Parathyroid adenoma (tissue), 2 donors: ENCODE data around the gene SIPA1L3.

Experiments used
- H2AFZ ChIP-seq: fragments of 300-600 bp; sonication (generic); one replicate; pipeline ENCODE4 v1.7.0; 2017; ENCODE audit warnings: antibody characterized with exemption, mild to moderate bottlenecking
- H3K27ac ChIP-seq: fragments of 300-600 bp; sonication (generic); one replicate; pipeline ENCODE4 v1.7.0; 2017
- H3K27me3 ChIP-seq: fragments of 300-600 bp; sonication (generic); one replicate; pipeline ENCODE4 v1.7.0; 2017; ENCODE audit warnings: low read length; ENCODE audit not compliant: control insufficient read depth, insufficient read depth
- H3K36me3 ChIP-seq: fragments of 300-600 bp; sonication (generic); one replicate; pipeline ENCODE4 v1.7.0; 2017; ENCODE audit warnings: low read length; ENCODE audit not compliant: control insufficient read depth, insufficient read depth
- H3K4me1 ChIP-seq: fragments of 300-600 bp; sonication (generic); one replicate; pipeline ENCODE4 v1.7.0; 2017; ENCODE audit warnings: control low read depth
- H3K4me2 ChIP-seq: fragments of 300-600 bp; sonication (generic); one replicate; pipeline ENCODE4 v1.7.0; 2017; ENCODE audit warnings: low read length
- H3K4me3 ChIP-seq: fragments of 300-600 bp; sonication (generic); one replicate; pipeline ENCODE4 v1.7.0; 2017; ENCODE audit warnings: low read depth, low read length
- H3K79me2 ChIP-seq: fragments of 300-600 bp; sonication (generic); one replicate; pipeline ENCODE4 v1.7.0; 2017; ENCODE audit warnings: control low read depth
- H3K9ac ChIP-seq: fragments of 300-600 bp; sonication (generic); one replicate; pipeline ENCODE4 v1.7.0; 2017; ENCODE audit warnings: mild to moderate bottlenecking
- H3K9me3 ChIP-seq: fragments of 300-600 bp; sonication (generic); one replicate; pipeline ENCODE4 v1.7.0; 2017; ENCODE audit warnings: low read length; ENCODE audit not compliant: control insufficient read depth
- TF ChIP-seq, protein P1 (sequence below): fragments of 300-600 bp; sonication (generic); IDR thresholded peaks from one replicate; pipeline ENCODE4 v1.7.0; 2017; ENCODE audit warnings: antibody characterized with exemption, mild to moderate bottlenecking
- donor health status: primary hyperparathyroidism.

SIPA1L3 gene

DNA sequence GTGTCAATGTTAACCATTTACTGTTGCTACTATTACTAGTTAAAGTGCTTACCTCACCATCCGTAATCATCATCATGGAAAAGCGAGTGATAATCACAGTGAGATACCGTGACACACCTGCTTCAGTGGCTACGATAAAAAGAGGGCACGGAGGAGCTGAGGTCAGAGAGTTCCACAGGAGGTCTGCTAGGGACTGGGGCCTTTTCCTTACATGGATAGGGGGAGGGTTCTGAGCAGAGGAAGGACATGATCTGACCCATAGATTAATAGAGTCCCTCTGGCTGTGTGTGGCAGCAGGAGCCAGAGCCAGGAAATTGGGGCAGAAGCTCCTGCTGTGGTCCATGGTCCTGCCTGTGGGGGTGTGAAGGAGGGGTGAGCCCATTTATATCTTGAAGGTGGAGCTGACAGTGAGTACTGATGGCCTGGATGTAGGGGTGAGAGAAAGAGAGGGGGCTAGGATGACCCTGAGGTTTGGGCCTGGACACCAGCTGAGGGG lies 136.7 kb downstream of the SIPA1L3 start:
- Histone ChIP-seq H3K4me3 (no peak overlapping the region), H3K9me3 (no peaks in the 10 kb centered on the region), H2AFZ (no peak overlapping the region), H3K36me3 (no peaks in the 10 kb centered on the region), H3K4me2 (no peak overlapping the region), H3K4me1 (no peaks in the 10 kb centered on the region), H3K9ac (no peak overlapping the region), H3K27me3 (no peaks in the 10 kb centered on the region), H3K27ac (no peak overlapping the region), H3K79me2 (peaks cover 10% of the 10 kb centered on the region)
- TF ChIP-seq, protein P1, sequence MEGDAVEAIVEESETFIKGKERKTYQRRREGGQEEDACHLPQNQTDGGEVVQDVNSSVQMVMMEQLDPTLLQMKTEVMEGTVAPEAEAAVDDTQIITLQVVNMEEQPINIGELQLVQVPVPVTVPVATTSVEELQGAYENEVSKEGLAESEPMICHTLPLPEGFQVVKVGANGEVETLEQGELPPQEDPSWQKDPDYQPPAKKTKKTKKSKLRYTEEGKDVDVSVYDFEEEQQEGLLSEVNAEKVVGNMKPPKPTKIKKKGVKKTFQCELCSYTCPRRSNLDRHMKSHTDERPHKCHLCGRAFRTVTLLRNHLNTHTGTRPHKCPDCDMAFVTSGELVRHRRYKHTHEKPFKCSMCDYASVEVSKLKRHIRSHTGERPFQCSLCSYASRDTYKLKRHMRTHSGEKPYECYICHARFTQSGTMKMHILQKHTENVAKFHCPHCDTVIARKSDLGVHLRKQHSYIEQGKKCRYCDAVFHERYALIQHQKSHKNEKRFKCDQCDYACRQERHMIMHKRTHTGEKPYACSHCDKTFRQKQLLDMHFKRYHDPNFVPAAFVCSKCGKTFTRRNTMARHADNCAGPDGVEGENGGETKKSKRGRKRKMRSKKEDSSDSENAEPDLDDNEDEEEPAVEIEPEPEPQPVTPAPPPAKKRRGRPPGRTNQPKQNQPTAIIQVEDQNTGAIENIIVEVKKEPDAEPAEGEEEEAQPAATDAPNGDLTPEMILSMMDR = no peak

GRCh38 chr19:38044267-38045111 lies 137.5 kb downstream of the SIPA1L3 start:
- TF ChIP-seq, protein P1 = no peak
- H2AFZ ChIP-seq = no peak overlapping the region
- no peaks in the 10 kb centered on the region for H3K9me3 ChIP-seq
- H3K4me3 ChIP-seq = no peak overlapping the region
- H3K4me1 ChIP-seq = no peaks in the 10 kb centered on the region
- H3K9ac ChIP-seq = no peak overlapping the region
- H3K36me3 ChIP-seq = no peaks in the 10 kb centered on the region
- H3K27ac ChIP-seq = no peak overlapping the region
- H3K27me3 ChIP-seq = no peaks in the 10 kb centered on the region
- peaks cover 10% of the 10 kb centered on the region for H3K79me2 ChIP-seq
- H3K4me2 ChIP-seq = no peak overlapping the region

DNA sequence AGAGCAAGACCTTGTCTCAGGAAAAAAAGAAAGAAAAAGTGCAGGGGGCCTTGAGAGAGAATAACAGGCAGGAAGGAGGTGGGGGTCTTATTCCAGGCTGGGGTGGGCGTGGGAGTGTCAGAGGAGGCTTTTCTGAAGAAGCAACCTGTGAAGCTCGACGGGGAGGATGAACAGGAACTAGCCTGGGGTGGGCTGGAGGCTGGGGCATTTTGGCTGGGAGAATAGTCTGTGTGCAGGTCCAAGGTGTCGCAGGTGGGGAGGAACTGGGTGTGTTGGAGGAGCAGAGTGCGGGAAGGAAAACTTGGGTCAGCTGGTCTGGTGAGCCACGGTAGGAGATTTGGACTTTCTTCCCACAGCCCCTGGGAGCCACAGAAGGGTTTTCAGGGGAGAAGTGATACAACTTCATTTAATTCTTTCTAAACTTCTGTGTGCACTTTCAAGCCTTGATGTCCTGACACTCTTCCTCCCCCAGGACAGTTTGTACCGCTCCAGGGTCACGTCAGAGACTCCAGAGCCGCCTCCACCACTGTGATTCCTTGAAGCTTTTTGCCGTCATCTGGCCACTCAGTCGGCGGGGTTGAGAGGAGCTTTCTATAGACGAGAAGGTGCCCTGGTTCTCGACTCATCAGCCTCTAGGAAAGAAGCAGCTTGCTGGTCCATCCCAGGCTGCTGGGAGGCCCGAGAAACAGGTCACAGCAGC lies 138.7 kb downstream of the SIPA1L3 start:
- Histone ChIP-seq H3K4me1 (no peaks in the 10 kb centered on the region), H3K9me3 (no peaks in the 10 kb centered on the region), H3K9ac (no peak overlapping the region), H3K36me3 (no peaks in the 10 kb centered on the region), H3K79me2 (peaks cover 10% of the 10 kb centered on the region), H3K4me3 (no peak overlapping the region), H3K27ac (no peak overlapping the region), H3K27me3 (no peaks in the 10 kb centered on the region), H2AFZ (no peak overlapping the region), H3K4me2 (no peak overlapping the region)
- TF ChIP-seq, protein P1 = no peak

DNA sequence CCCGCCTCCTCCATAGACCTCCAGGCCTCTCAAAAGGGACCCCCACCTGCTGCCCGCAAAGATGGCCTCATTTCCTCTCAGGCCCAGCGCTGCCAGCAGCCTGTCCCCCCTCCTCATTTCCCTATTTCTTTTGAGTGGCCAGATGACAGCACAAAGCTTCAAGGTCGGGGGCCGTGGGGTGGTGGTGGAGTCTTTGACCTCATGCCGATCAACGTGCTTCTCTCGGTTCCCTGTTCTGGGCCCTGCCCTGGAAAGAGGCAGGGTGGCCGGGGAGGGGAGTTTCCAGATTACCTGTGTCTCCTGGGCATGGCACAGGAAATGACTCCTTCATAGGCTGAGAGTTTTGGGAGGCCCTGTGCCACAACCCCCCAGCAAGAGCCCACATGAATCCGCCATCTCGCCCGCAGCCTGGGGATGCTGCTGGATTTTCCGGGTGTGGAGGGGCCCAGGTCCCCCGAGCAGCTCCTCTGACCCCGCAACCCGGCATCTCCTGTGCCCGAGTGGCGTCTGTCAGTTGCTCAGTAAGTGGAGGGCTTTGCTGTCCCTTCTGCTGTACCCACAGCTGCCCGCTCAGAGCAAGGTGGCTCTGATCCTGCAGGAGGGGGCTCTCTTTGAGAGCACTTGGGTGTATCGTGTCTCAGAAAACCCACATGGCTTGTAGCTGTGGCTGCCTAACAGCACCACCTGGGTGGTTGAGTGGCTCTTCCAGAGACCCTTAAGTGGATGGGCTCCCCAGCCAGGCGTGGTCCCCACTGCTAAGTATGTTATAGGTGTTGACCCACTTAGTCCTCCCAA lies 139.4 kb downstream of the SIPA1L3 start:
- H2AFZ ChIP-seq = no peak overlapping the region
- H3K4me3 ChIP-seq = no peak overlapping the region
- H3K36me3 ChIP-seq = no peaks in the 10 kb centered on the region

More for the DNA sequence above, 139.4 kb downstream of the SIPA1L3 start:
- Histone ChIP-seq H3K9me3 (no peaks in the 10 kb centered on the region), H3K4me2 (no peak overlapping the region), H3K27ac (no peak overlapping the region), H3K9ac (no peak overlapping the region), H3K4me1 (no peaks in the 10 kb centered on the region), H3K27me3 (no peaks in the 10 kb centered on the region), H3K79me2 (peaks cover 9% of the 10 kb centered on the region)
- TF ChIP-seq, protein P1 = no peak
